Neutrophil (primary cell): Measurements from ENCODE around the gene BTRC.
"Not testable (repeated sequence)": the region's sequence is repeated elsewhere in the genome, so short reads cannot be mapped to it uniquely, and the experiment has no call there.

ENCODE experiments used
- H3K27ac ChIP-seq: fragments of 200-600 bp; sonication (generic); 2 replicates; pipeline ENCODE4 v1.5.1; 2016; ENCODE audit warnings: mild to moderate bottlenecking, moderate library complexity
- H3K27me3 ChIP-seq: fragments of 200-600 bp; sonication (generic); 2 replicates; pipeline ENCODE4 v1.6.0; 2016; ENCODE audit warnings: mild to moderate bottlenecking
- H3K36me3 ChIP-seq: fragments of 200-600 bp; sonication (generic); 2 replicates; pipeline ENCODE4 v1.5.1; 2017
- H3K4me1 ChIP-seq, 2 experiments: fragments of 200-600 bp in 1 of 2; sonication (generic) in 1 of 2; 1 replicate in 1 of 2; 2 replicates in 1 of 2; pipeline versions ENCODE4 v1.5.1 to v1.6.1; 2013 to 2016; ENCODE audit warnings: low read depth in 1 of 2, low read length in 1 of 2, mild to moderate bottlenecking in 1 of 2, moderate library complexity in 1 of 2; ENCODE audit not compliant: control insufficient read depth in 1 of 2, insufficient read depth in 1 of 2
- H3K4me3 ChIP-seq, 2 experiments: fragments of 200-600 bp in 1 of 2; sonication (generic) in 1 of 2; 1 replicate in 1 of 2; 2 replicates in 1 of 2; pipeline ENCODE4 v1.5.1; 2013 to 2016; ENCODE audit warnings: low read depth in 1 of 2, low read length in 1 of 2, mild to moderate bottlenecking in 1 of 2, moderate library complexity in 1 of 2
- H3K9me3 ChIP-seq: fragments of 200-600 bp; sonication (generic); 2 replicates; pipeline ENCODE4 v1.5.1; 2016
- TF ChIP-seq, protein P1 (sequence below): fragments of 200-600 bp; sonication (generic); IDR thresholded peaks from 2 replicates; pipeline ENCODE4 v1.5.1; 2016; ENCODE audit warnings: antibody characterized with exemption

The BTRC gene

DNA sequence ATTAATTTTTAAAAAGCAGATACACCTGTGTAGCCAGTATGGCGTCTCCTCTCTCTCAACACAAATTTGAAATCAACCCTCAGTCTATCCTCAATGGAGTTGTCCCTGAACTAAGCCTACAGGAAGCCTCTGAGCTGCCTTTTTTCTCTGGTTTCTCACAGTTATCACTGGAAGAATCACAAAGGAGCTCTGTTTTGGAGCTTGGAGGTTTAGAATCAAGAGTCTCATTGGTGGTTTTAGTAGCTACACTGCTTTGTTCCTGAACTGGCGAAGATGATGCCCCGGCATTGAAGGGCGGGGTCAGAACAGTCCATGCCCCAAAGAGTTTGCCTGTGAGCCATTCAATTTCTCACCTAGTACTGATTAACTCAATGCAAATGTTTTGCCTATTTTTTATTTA lies 16.1 kb upstream of the BTRC start:
- H3K4me1 ChIP-seq = no peaks in the 10 kb centered on the region
- H3K4me3 ChIP-seq = no peak overlapping the region
- peaks cover 66% of the 10 kb centered on the region for H3K27me3 ChIP-seq
- TF ChIP-seq, protein P1, sequence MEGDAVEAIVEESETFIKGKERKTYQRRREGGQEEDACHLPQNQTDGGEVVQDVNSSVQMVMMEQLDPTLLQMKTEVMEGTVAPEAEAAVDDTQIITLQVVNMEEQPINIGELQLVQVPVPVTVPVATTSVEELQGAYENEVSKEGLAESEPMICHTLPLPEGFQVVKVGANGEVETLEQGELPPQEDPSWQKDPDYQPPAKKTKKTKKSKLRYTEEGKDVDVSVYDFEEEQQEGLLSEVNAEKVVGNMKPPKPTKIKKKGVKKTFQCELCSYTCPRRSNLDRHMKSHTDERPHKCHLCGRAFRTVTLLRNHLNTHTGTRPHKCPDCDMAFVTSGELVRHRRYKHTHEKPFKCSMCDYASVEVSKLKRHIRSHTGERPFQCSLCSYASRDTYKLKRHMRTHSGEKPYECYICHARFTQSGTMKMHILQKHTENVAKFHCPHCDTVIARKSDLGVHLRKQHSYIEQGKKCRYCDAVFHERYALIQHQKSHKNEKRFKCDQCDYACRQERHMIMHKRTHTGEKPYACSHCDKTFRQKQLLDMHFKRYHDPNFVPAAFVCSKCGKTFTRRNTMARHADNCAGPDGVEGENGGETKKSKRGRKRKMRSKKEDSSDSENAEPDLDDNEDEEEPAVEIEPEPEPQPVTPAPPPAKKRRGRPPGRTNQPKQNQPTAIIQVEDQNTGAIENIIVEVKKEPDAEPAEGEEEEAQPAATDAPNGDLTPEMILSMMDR = no peak
- no peak overlapping the region for H3K27ac ChIP-seq
- H3K9me3 ChIP-seq = no peaks in the 10 kb centered on the region
- H3K36me3 ChIP-seq = no peaks in the 10 kb centered on the region

DNA sequence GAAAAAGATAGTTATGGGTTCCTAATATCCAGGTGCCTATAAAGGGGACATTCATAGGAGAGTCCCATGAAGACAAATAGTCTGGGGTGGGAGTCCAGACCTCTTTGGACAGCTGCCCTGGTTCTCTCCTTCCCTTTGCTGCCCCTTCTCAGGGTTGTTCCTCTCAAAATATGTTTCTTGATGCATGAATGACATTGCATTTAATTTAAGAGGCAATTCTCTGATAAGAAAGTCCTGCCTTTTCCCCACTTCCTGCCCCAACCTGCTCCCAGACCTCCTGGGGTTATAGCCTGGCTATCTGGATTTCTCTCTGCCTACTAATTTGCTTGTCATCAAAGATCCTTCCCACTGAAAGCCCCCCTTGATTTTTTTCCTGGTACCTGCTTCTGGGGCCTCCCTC lies 12.5 kb upstream of the BTRC start:
- TF ChIP-seq, protein P1 = no peak
- Histone ChIP-seq H3K4me1 (no peaks in the 10 kb centered on the region), H3K9me3 (no peaks in the 10 kb centered on the region), H3K27me3 (peaks cover 53% of the 10 kb centered on the region), H3K27ac (no peak overlapping the region), H3K36me3 (no peaks in the 10 kb centered on the region), H3K4me3 (no peak overlapping the region)

DNA sequence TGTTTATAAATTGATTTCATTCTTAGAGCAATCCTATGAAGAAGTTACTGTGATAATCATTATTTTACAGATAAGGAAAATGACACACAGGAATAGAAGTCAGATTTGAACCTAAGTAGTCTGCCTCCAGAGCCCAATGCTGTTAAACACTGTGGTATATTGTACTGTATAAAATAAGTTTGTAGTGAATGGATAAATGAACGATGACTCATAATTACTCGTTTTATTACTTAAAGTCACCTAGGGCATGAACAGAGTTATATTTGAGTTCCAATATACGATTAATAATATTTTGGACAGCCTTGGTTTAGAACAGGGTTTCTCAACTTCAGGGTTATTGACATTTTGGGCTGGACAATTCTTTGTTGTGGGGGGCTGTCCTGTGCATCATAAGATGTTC lies 7.8 kb upstream of the BTRC start:
- H3K27me3 ChIP-seq = peaks cover 67% of the 10 kb centered on the region
- no peak overlapping the region for H3K27ac ChIP-seq
- TF ChIP-seq, protein P1 = no peak

DNA sequence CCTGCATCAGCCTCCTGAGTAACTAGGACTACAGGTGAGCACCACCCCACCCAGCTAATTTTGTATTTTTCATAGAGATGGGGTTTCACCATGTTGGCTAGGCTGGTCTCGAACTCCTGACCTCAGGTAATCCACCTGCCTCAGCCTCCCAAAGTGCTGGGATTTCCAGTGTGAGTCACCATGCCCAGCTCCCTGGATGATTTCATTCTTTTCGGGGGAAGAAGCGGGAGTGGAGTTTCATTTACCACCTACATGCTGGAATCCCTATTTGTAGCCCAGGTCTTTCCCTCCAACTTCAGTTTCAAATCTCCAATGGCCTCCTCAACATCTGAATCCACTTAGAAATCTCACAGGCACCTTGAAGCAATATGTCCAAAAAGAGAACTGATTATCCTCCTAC lies 2.9 kb upstream of the BTRC start:
- TF ChIP-seq, protein P1 = no peak
- no peaks in the 10 kb centered on the region for H3K9me3 ChIP-seq
- H3K36me3 ChIP-seq = no peaks in the 10 kb centered on the region
- H3K27ac ChIP-seq = no peak overlapping the region
- H3K27me3 ChIP-seq = peaks cover 49% of the 10 kb centered on the region
- no peak overlapping the region for H3K4me3 ChIP-seq
- H3K4me1 ChIP-seq = peaks cover 12% of the 10 kb centered on the region in 2 experiments

More for the DNA sequence above, 7.8 kb upstream of the BTRC start:
- Histone ChIP-seq H3K4me1 (no peaks in the 10 kb centered on the region), H3K36me3 (no peaks in the 10 kb centered on the region), H3K4me3 (no peak overlapping the region), H3K9me3 (no peaks in the 10 kb centered on the region)

DNA sequence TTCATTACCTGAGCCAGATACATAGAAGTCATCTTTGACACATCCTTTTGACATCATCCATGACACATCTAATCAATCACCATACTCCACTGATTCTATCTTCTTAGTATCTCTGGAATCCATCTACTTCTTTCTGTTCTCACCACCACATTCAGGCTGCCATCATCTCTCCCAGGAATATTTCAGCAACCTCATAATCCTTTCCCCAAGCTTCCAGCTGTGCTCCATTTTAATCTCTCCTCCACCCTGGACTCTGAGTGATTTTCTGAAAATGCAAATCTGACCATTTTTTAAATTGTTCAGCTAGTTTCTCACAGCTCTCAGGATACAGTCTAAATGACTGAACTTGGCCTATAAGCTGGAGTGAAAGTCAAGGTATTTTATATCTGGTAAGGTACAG lies 2.5 kb upstream of the BTRC start:
- TF ChIP-seq, protein P1 = no peak
- peaks cover 12% of the 10 kb centered on the region in 2 experiments for H3K4me1 ChIP-seq
- no peak overlapping the region for H3K4me3 ChIP-seq
- no peaks in the 10 kb centered on the region for H3K9me3 ChIP-seq
- peaks cover 44% of the 10 kb centered on the region for H3K27me3 ChIP-seq
- H3K36me3 ChIP-seq = no peaks in the 10 kb centered on the region
- H3K27ac ChIP-seq = no peak overlapping the region

DNA sequence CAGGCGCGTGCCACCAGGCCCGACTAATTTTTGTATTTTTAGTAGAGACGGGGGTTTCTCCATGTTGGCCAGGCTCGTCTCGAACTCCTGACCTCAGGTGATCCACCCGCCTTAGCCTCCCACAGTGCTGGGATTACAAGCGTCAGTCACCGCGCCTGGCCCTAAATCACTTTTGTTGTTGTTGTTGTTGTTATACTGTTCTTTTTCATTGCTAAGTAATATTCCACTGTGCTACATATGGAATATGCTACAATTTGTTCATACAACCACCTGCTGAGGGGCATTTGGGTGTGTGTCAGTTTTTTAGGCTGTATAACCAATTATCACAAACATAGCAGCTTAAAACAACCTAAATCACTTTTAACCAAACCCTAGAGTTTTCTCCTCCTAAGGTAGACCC lies 1.1 kb upstream of the BTRC start:
- not testable (repeated sequence) for H3K4me3 ChIP-seq, H3K36me3 ChIP-seq, H3K9me3 ChIP-seq
- peaks cover 40% of the 10 kb centered on the region for H3K27me3 ChIP-seq
- peak overlapping the region; percentile 75 for H3K27ac ChIP-seq
- peaks cover 12% of the 10 kb centered on the region in 2 experiments for H3K4me1 ChIP-seq
